ENCODE data around the gene CAPZB. TPM values are rescaled to one million over a fixed set of nuclear protein-coding genes. Genes with fewer than 3 reads are reported as not detected.

CAPZB gene
- total and polyA plus RNA-seq, 4 donors = 230 to 297 (median 272) TPM

GRCh38 chr1:19426294-19427086 is 58.8 kb downstream of the CAPZB start:
- Histone ChIP-seq H3K9me3 (ENCODE audit: control insufficient read depth, low read length) (no peaks in the 10 kb centered on the region), H3K36me3 (ENCODE audit: control insufficient read depth in 1 of 2, insufficient read depth in 2 of 2, low read length in 1 of 2) (no peaks in the 10 kb centered on the region), H3K4me1 (ENCODE audit: control insufficient read depth in 1 of 2, insufficient read depth in 2 of 2, low read length in 2 of 2) (peaks cover 10 to 27% of the 10 kb centered on the region in 2 donors), H3K4me3 (ENCODE audit: low read length in 2 of 2) (no peak overlapping the region), H3K27me3 (ENCODE audit: control insufficient read depth in 1 of 2, insufficient read depth in 2 of 2, low read length in 1 of 2) (no peaks in the 10 kb centered on the region), H3K27ac (ENCODE audit: low read depth in 1 of 2, low read length in 2 of 2) (peak overlapping the region; percentile 8 to 19)
- ATAC-seq (ENCODE audit: low FRiP score) = peak; percentile 69
- WGBS, 2 donors = 18 to 19% methylated on average over 13 of the region's 13 CpGs
- peak in 1 of 2 donors; percentile 13 for DNase-seq
- intact Hi-C loops (cut with DNase I) = no loop called here

GRCh38 chr1:19425646-19426239 is 59.6 kb downstream of the CAPZB start:
- DNase-seq (no peak), ATAC-seq (ENCODE audit: low FRiP score) (no peak)
- Histone ChIP-seq H3K27me3 (ENCODE audit: control insufficient read depth in 1 of 2, insufficient read depth in 2 of 2, low read length in 1 of 2) (no peaks in the 10 kb centered on the region), H3K9me3 (ENCODE audit: control insufficient read depth, low read length) (no peaks in the 10 kb centered on the region), H3K4me1 (ENCODE audit: control insufficient read depth in 1 of 2, insufficient read depth in 2 of 2, low read length in 2 of 2) (peaks cover 10 to 27% of the 10 kb centered on the region in 2 donors), H3K36me3 (ENCODE audit: control insufficient read depth in 1 of 2, insufficient read depth in 2 of 2, low read length in 1 of 2) (no peaks in the 10 kb centered on the region), H3K27ac (ENCODE audit: low read depth in 1 of 2, low read length in 2 of 2) (peak overlapping the region; percentile 19 to 70), H3K4me3 (ENCODE audit: low read length in 2 of 2) (no peak overlapping the region)
- intact Hi-C loops (cut with DNase I) = no loop called here
- WGBS, 2 donors = 41 to 49% methylated on average over 6 of the region's 6 CpGs

- H3K27me3 ChIP-seq (ENCODE audit: control insufficient read depth in 1 of 2, insufficient read depth in 2 of 2, low read length in 1 of 2) = no peaks in the 10 kb centered on the region
- H3K4me3 ChIP-seq (ENCODE audit: low read length in 2 of 2) = no peak overlapping the region
- no peaks in the 10 kb centered on the region for H3K36me3 ChIP-seq (ENCODE audit: control insufficient read depth in 1 of 2, insufficient read depth in 2 of 2, low read length in 1 of 2)
- intact Hi-C loops (cut with DNase I) = no loop called here
- H3K9me3 ChIP-seq (ENCODE audit: control insufficient read depth, low read length) = no peaks in the 10 kb centered on the region
- ATAC-seq (ENCODE audit: low FRiP score) (peak; percentile 6), DNase-seq (no peak)
- peak overlapping the region; percentile 19 to 67 for H3K27ac ChIP-seq (ENCODE audit: low read depth in 1 of 2, low read length in 2 of 2)
- H3K4me1 ChIP-seq (ENCODE audit: control insufficient read depth in 1 of 2, insufficient read depth in 2 of 2, low read length in 2 of 2) = peaks cover 5 to 26% of the 10 kb centered on the region in 2 donors
- WGBS, 2 donors = 5 to 9% methylated on average over 7 of the region's 7 CpGs
Measured at GRCh38 chr1:19424651-19425570, 60.4 kb downstream of the CAPZB start.

GRCh38 chr1:19423130-19423529 is 62.2 kb downstream of the CAPZB start:
- 18 to 28% methylated on average over 5 of the region's 5 CpGs for WGBS, 2 donors
- Histone ChIP-seq H3K4me1 (ENCODE audit: control insufficient read depth in 1 of 2, insufficient read depth in 2 of 2, low read length in 2 of 2) (peaks cover 3 to 21% of the 10 kb centered on the region in 2 donors), H3K36me3 (ENCODE audit: control insufficient read depth in 1 of 2, insufficient read depth in 2 of 2, low read length in 1 of 2) (peaks cover 0 to 3% of the 10 kb centered on the region in 2 donors), H3K27ac (ENCODE audit: low read depth in 1 of 2, low read length in 2 of 2) (no peak overlapping the region), H3K9me3 (ENCODE audit: control insufficient read depth, low read length) (no peaks in the 10 kb centered on the region), H3K4me3 (ENCODE audit: low read length in 2 of 2) (no peak overlapping the region), H3K27me3 (ENCODE audit: control insufficient read depth in 1 of 2, insufficient read depth in 2 of 2, low read length in 1 of 2) (no peaks in the 10 kb centered on the region)
- ATAC-seq (ENCODE audit: low FRiP score) (no peak), DNase-seq (no peak)
- intact Hi-C loops (cut with DNase I) = no loop called here

- no peaks in the 10 kb centered on the region for H3K27me3 ChIP-seq (ENCODE audit: control insufficient read depth in 1 of 2, insufficient read depth in 2 of 2, low read length in 1 of 2)
- no peak overlapping the region for H3K4me3 ChIP-seq (ENCODE audit: low read length in 2 of 2)
- H3K36me3 ChIP-seq (ENCODE audit: control insufficient read depth in 1 of 2, insufficient read depth in 2 of 2, low read length in 1 of 2) = peaks cover 0 to 3% of the 10 kb centered on the region in 2 donors
- 6 to 7% methylated on average over 4 of the region's 4 CpGs for WGBS, 2 donors
- DNase-seq (no peak), ATAC-seq (ENCODE audit: low FRiP score) (no peak)
- H3K9me3 ChIP-seq (ENCODE audit: control insufficient read depth, low read length) = no peaks in the 10 kb centered on the region
- H3K4me1 ChIP-seq (ENCODE audit: control insufficient read depth in 1 of 2, insufficient read depth in 2 of 2, low read length in 2 of 2) = peaks cover 3 to 16% of the 10 kb centered on the region in 2 donors
- intact Hi-C loops (cut with DNase I) = no loop called here
- peak overlapping the region; percentile 37 to 65 for H3K27ac ChIP-seq (ENCODE audit: low read depth in 1 of 2, low read length in 2 of 2)
Measured at GRCh38 chr1:19421365-19421764, 64.0 kb downstream of the CAPZB start.

- DNase-seq (no peak), ATAC-seq (ENCODE audit: low FRiP score) (no peak)
- no peak overlapping the region for H3K4me3 ChIP-seq (ENCODE audit: low read length in 2 of 2)
- H3K36me3 ChIP-seq (ENCODE audit: control insufficient read depth in 1 of 2, insufficient read depth in 2 of 2, low read length in 1 of 2) = peaks cover 0 to 3% of the 10 kb centered on the region in 2 donors
- WGBS, 2 donors = 91 to 98% methylated on average over 4 of the region's 4 CpGs
- no peaks in the 10 kb centered on the region for H3K9me3 ChIP-seq (ENCODE audit: control insufficient read depth, low read length)
- H3K27me3 ChIP-seq (ENCODE audit: control insufficient read depth in 1 of 2, insufficient read depth in 2 of 2, low read length in 1 of 2) = no peaks in the 10 kb centered on the region
- peaks cover 3 to 10% of the 10 kb centered on the region in 2 donors for H3K4me1 ChIP-seq (ENCODE audit: control insufficient read depth in 1 of 2, insufficient read depth in 2 of 2, low read length in 2 of 2)
- peak overlapping the region; percentile 10 to 37 for H3K27ac ChIP-seq (ENCODE audit: low read depth in 1 of 2, low read length in 2 of 2)
- intact Hi-C loops (cut with DNase I) = no loop called here
Measured at GRCh38 chr1:19420606-19421005, 64.7 kb downstream of the CAPZB start.

GRCh38 chr1:19419691-19420090 is 65.6 kb downstream of the CAPZB start:
- 30 to 32% methylated on average over 9 of the region's 9 CpGs for WGBS, 2 donors
- peak overlapping the region in 1 of 2 donors; percentile 85 for H3K27ac ChIP-seq (ENCODE audit: low read depth in 1 of 2, low read length in 2 of 2)
- intact Hi-C loops (cut with DNase I) = loop anchor here in 1 of 2 donors (5.0 kb wide), 1 partner anchor 33 kb away; no protein-coding TSS in a partner anchor

GRCh38 chr1:19418503-19418971 is 66.8 kb downstream of the CAPZB start:
- no peak for ATAC-seq (ENCODE audit: low FRiP score)
- Histone ChIP-seq H3K36me3 (ENCODE audit: control insufficient read depth in 1 of 2, insufficient read depth in 2 of 2, low read length in 1 of 2) (peaks cover 0 to 3% of the 10 kb centered on the region in 2 donors), H3K9me3 (ENCODE audit: control insufficient read depth, low read length) (no peaks in the 10 kb centered on the region), H3K27me3 (ENCODE audit: control insufficient read depth in 1 of 2, insufficient read depth in 2 of 2, low read length in 1 of 2) (no peaks in the 10 kb centered on the region), H3K4me3 (ENCODE audit: low read length in 2 of 2) (no peak overlapping the region), H3K27ac (ENCODE audit: low read depth in 1 of 2, low read length in 2 of 2) (peak overlapping the region in 1 of 2 donors; percentile 14), H3K4me1 (ENCODE audit: control insufficient read depth in 1 of 2, insufficient read depth in 2 of 2, low read length in 2 of 2) (peaks cover 3 to 8% of the 10 kb centered on the region in 2 donors)
- WGBS, 2 donors = 65 to 67% methylated on average over 5 of the region's 5 CpGs
- DNase-seq = no peak
- intact Hi-C loops (cut with DNase I) = loop anchor here in 1 of 2 donors (5.0 kb wide), 1 partner anchor 34 kb away; no protein-coding TSS in a partner anchor

More at GRCh38 chr1:19419691-19420090, 65.6 kb downstream of the CAPZB start:
- Histone ChIP-seq H3K36me3 (ENCODE audit: control insufficient read depth in 1 of 2, insufficient read depth in 2 of 2, low read length in 1 of 2) (peaks cover 0 to 3% of the 10 kb centered on the region in 2 donors), H3K9me3 (ENCODE audit: control insufficient read depth, low read length) (no peaks in the 10 kb centered on the region), H3K4me1 (ENCODE audit: control insufficient read depth in 1 of 2, insufficient read depth in 2 of 2, low read length in 2 of 2) (peaks cover 3 to 11% of the 10 kb centered on the region in 2 donors), H3K27me3 (ENCODE audit: control insufficient read depth in 1 of 2, insufficient read depth in 2 of 2, low read length in 1 of 2) (no peaks in the 10 kb centered on the region), H3K4me3 (ENCODE audit: low read length in 2 of 2) (no peak overlapping the region)
- no peak for DNase-seq
- no peak for ATAC-seq (ENCODE audit: low FRiP score)

All from aorta (tissue), 5 donors.